NCI-H2107 (cell line): ENCODE measurements around the gene CNTN2.

Source experiments
- DNase-seq: peaks from one replicate; lab custom pipeline; 2025; lab: John Stamatoyannopoulos, UW

The CNTN2 gene

DNA sequence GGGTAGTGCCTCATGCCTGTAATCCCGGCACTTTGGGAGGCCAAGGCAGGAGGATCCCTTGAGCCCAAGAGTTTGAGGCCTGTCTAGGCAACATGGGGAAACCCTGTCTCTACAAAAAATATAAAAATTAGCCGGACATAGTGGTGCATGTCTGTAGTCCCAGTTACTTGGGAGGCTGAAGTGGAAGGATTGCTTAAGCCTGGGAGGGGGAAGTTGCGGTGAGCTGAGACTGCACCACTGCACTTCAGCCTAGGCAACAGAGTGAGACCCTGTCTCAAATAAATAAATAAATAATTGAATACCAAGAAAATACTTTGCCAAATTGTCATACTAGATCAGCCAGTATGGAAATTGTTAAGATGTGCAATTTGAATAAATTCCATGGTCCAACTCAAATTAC, 84.6 kb downstream of the CNTN2 start:
- no peak for DNase-seq
